ENCODE measurements around the gene SLC38A5.

The SLC38A5 gene

DNA sequence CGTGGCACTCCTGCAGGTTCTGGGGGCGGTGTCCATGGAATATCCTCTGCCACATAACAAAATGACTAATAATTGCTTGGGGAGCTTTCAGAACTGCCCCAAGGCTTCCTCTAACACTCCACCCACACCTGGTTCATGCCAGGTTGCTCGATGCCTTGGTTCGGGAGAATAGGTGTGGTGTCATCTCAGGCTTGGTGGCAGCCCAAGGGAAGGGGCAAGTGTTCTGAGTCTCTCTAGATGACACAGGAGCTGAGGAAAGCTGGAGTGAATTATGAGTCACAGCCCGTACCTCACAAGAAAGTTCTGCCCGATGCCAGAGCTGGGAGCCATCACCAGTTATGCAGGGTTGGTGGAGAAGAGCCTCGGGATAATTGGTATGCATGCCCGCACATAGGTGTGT lies 20.6 kb upstream of the SLC38A5 start:
- DNase-seq, result no peak

- DNase-seq, result no peak
These were observed 19.8 kb upstream of the SLC38A5 start for GRCh38 chrX:48489892-48490291.

DNA sequence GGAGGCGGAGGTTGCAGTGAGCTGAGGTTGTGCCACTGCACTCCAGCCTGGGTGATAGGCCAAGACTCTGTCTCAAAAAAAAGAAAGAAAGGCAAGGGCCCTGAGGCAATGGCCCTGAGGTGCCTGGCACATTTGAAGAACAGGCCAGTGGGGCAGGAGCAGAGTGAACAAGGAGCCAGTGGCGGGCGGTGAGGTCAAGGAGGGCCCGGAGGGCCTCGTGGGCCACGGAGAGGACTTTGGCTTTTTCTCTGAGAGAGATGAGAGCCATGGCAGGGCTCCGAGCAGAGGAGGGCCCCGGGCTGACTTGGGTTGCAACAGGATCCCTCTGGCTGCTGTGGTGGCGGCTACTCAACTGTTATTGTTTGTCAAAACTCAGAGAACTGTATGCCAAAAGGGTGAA lies 19.2 kb upstream of the SLC38A5 start:
- no peak for DNase-seq

- DNase-seq, result no peak
These were observed 18.0 kb upstream of the SLC38A5 start for GRCh38 chrX:48488034-48488433.

DNA sequence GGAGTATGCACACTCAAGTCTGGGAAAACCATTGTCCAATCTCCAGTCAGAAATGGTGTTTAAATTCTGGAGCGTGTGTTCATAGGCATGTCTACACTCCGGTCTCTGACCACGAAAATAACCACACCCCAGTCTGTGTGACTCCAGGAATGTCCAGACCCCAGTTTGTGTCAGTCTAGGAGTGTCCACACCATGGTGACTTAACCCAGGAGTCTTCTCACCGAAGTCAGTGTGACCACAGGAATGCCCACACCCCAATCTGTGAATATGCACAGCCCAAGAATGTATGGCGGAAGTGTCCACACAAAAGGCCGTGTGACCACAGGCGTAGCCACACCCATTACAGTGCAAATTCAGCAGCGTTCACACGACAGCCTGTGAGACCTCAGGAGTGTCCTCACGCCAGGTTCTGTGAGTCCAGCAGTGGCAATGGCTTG lies 17.3 kb upstream of the SLC38A5 start:
- peak; percentile 49 to 67 for DNase-seq

DNA sequence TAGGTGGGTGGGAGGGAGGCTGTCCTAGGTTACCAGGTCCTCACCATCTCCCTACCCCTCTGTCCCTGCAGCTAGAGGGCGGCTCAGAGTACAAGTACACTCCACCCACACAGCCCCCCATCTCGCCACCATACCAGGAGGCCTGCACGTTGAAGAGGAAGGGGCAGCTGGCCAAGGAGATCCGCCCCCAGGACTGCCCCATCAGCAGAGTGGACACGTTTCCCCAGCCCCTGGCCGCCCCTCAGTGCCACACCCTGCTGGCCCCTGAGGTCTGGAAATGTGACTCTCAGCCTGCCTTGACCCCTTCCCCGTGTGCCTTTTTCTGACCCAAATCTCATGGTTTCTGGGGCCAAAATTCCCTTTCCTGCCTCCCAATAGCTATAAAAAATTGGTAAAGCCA lies 12.5 kb upstream of the SLC38A5 start:
- no peak for DNase-seq

DNA sequence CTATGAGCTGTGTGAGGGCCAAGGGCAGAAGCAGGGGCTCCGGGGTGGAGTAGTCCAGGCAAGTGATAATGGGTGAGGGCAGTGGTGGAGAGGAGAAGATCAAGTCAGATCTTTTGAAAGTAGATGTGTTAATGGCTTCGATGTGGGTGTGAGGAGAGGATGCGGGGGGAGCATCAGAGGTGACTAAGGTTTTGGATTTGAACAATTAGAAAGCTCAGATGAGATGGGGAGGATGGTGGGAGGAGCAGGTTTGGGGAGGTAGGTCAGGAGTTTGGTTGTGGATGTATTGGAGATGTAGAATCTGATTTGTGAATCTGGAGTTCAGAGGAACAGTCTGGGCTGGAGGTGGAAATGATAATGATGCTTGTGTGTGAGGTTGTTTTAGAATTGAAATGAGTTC lies 10.5 kb upstream of the SLC38A5 start:
- DNase-seq, result no peak

GRCh38 chrX:48480142-48480541 lies 10.1 kb upstream of the SLC38A5 start:
- no peak for DNase-seq

- no peak for DNase-seq
These were observed 8.7 kb upstream of the SLC38A5 start for GRCh38 chrX:48478806-48479205.

DNA sequence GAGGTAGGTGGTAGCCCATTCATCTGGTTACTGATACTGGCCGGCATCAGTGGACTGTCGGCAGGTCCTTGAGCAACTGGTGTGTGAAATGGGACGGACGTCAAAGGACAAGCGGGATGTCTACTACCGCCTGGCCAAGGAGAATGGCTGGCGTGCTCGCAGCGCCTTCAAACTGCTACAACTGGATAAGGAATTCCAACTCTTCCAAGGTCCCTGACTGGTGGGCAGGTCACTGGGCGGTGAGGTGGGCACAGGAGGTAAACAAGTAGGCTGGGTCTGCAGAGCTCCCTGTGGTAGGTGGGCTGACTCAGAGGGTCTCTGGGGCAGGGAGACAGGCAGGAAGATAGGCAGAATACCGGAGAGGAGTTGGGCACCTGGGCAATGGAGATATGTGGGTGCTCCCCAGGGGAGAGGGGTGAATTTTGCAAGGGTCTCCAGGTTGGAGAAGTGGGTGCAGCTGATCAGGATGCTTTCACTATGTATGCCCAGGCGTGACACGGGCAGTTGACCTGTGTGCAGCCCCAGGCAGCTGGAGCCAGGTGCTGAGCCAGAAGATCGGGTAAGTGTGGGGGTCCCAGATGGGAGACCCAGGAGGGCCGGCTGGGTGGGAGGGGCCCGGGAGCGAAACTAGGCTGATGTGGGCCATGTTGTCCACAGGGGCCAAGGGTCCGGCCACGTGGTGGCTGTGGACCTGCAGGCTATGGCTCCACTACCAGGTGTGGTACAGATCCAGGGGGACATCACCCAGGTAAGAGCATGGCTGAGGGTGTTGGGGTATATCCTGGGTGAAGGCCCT lies 8.1 kb upstream of the SLC38A5 start:
- DNase-seq, result no peak

GRCh38 chrX:48476919-48477318 lies 6.9 kb upstream of the SLC38A5 start:
- DNase-seq, result no peak

DNA sequence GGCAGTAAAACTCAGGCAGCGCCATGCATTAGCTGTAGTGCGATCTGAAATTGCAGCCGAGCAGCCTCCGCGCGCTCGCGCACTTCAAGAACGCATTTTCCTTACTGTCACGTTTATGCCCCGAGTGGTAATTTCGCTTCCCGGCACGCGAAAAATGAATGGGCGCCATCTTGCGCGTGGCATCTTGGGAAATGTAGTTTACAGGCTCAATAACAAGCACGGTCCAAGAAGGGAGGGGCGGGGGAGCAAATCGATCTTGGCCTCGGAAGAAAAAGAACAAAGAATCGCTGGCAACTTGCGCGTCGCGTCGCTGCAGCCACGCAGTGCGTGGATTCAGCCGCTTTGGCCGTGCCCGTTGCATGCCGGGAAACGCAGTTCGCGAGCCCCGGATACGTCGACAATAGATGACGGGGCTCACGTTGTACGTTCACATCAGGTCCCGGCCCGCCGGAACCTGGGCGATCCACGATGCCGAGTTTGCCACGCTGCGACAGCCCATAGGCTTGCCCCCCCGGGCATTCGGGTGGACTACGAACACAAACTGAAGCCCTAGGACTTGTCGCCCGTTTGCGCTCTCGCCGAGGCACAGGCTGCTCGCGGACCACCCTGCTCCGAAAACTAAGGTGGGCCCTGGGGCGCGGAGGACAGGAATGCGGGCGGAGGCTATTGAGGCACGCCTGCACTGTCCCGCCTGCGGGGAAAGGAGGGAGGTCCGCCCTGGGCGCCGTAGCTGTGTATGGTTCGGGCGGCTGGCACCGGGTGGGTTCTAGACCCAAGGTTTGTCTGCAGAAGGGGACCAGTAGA lies 5.9 kb upstream of the SLC38A5 start, which contains the start of gene FTSJ1:
Gene FTSJ1, plus strand, starts transcription at position 426 of the 804 bp plus-strand sequence. CDS start 1,849 bp downstream, outside the sequence.
- peak; percentile 71 to 82 for DNase-seq

- DNase-seq, result no peak
These were observed 5.2 kb upstream of the SLC38A5 start for GRCh38 chrX:48475296-48475695.

GRCh38 chrX:48474581-48474980 lies 4.5 kb upstream of the SLC38A5 start:
- DNase-seq, result no peak

GRCh38 chrX:48474127-48474526 lies 4.1 kb upstream of the SLC38A5 start:
- peak in 1 of 2 donors; percentile 13 for DNase-seq

DNA sequence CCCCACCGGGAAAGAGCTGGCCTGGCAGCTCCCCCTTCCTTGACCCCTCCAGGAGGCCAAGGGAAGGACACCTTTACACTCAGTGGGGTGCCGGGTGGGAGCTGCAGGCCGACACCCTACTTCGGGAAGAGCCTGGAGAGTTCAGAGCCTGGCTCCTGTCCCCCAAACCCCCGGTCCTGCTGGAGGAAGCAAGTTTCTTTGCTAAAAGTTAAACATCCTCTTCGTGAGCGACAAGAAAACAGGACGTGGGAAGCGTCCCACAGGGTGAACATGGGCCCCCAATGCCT lies 3.6 kb upstream of the SLC38A5 start:
- no peak for DNase-seq

GRCh38 chrX:48472851-48473703 lies 3.0 kb upstream of the SLC38A5 start:
- DNase-seq, result no peak

DNA sequence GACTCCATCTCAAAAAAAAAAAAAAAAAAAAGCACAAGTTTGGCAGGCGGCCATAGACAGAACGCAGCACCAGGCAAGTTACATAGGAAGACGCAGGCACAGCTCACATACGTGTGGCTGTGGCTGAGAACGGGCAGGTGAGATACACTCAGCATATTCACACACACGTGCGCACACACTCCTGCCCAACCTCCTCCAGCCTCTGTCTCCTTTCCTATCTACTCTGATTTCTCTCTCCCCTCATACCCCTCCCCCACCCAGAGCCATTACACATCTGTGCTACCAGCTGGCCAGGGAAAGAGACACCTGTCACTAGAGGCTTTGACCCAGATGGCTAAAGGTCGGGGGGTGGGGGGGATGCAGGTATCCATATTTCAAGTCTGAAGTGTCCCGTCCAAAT lies 2.2 kb upstream of the SLC38A5 start:
- no peak for DNase-seq

DNA sequence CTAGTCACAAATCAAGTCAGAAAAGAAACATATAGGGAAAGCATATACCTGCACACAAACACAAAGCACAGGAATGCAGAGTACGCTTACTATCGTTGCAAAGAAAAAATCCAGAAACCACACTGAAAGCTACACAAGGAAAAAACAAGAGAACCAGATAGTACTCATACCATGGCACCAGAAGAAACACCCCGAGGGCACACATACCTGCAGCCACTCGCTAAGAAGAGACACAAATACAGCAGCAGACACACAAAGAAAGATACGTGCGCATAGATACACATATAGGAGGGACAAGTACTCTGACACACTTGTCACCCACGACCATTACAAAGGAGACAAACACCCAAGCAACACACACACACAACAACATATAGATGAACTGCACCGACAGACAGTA lies 1.4 kb upstream of the SLC38A5 start:
- no peak for DNase-seq

DNA sequence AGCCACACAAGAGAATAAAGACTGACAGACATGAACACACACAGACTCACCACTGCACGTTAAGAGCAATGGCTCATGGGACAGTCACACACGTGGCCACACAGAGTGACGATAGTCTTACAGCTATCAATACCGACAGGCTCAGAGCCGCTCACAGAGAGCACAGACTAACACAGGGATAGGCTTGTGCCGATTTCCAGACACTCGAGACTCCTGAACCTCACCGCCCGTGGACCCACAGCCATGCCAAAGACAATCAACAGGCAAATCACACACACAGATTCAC lies 716 bp upstream of the SLC38A5 start:
- no peak for DNase-seq

- DNase-seq, result no peak
These were observed 1.1 kb downstream of the SLC38A5 start for GRCh38 chrX:48468693-48469691.

GRCh38 chrX:48468247-48468671 lies 1.8 kb downstream of the SLC38A5 start:
- no peak for DNase-seq

Data from inflammatory macrophage treated with lipopolysaccharide for 1 hour (primary cell).